ENCODE measurements around the gene MAP3K5. TPM values are rescaled to one million over a fixed set of nuclear protein-coding genes. Genes with fewer than 3 reads are reported as not detected.

The MAP3K5 gene
- total and polyA plus RNA-seq, 7 donors = 7.4 to 17.8 (median 9.4) TPM

- Histone ChIP-seq H3K9me3 (no peaks in the 10 kb centered on the region), H3K27ac (no peak overlapping the region), H3K36me3 (no peaks in the 10 kb centered on the region), H3K27me3 (no peaks in the 10 kb centered on the region), H3K4me3 (no peak overlapping the region), H3K4me1 (peaks cover 0 to 5% (median 0%) of the 10 kb centered on the region in 4 donors)
- intact Hi-C loops (cut with DNase I) = no loop called here
- TF ChIP-seq POLR2AphosphoS5 (IDR thresholded peaks at IDR 0.05) (no peak), EP300 (IDR thresholded peaks at IDR 0.05) (no peak), POLR2A (IDR thresholded peaks at IDR 0.05) (no peak)
- TF ChIP-seq, protein P1, sequence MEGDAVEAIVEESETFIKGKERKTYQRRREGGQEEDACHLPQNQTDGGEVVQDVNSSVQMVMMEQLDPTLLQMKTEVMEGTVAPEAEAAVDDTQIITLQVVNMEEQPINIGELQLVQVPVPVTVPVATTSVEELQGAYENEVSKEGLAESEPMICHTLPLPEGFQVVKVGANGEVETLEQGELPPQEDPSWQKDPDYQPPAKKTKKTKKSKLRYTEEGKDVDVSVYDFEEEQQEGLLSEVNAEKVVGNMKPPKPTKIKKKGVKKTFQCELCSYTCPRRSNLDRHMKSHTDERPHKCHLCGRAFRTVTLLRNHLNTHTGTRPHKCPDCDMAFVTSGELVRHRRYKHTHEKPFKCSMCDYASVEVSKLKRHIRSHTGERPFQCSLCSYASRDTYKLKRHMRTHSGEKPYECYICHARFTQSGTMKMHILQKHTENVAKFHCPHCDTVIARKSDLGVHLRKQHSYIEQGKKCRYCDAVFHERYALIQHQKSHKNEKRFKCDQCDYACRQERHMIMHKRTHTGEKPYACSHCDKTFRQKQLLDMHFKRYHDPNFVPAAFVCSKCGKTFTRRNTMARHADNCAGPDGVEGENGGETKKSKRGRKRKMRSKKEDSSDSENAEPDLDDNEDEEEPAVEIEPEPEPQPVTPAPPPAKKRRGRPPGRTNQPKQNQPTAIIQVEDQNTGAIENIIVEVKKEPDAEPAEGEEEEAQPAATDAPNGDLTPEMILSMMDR (IDR thresholded peaks at IDR 0.05) = no peak
- WGBS, 2 donors = 88 to 91% methylated on average over 2 of the region's 2 CpGs
- DNase-seq = no peak
Measured at GRCh38 chr6:136771306-136771705, 21.0 kb downstream of the MAP3K5 start.

DNA sequence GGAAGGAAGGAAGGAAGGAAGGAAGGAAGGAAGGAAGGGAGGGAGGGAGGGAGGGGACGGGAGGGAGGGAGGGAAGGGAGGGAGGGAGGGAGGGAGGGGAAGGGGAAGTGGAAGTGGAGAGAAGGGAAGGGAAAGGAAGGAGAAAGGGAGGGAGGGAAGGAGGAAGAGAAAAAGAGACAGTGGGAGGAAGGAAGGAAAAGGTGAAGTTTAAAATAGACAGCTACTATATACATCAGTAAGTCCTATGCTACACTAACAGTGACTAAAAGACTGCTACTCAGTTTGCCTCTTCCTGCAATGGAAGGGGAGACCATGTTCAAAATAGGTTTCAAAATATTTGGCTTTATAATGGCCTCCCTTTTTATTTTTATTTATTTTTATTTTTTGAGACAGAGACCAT, 22.5 kb downstream of the MAP3K5 start:
- WGBS, 2 donors = no CpG with 5 or more reads among the region's 1 CpG
- H3K4me1 ChIP-seq = peaks cover 0 to 6% (median 0%) of the 10 kb centered on the region in 4 donors
- intact Hi-C loops (cut with DNase I) = no loop called here

GRCh38 chr6:136769124-136769523, 23.2 kb downstream of the MAP3K5 start:
- Histone ChIP-seq H3K9me3 (no peaks in the 10 kb centered on the region), H3K4me1 (peaks cover 0 to 6% (median 0%) of the 10 kb centered on the region in 4 donors), H3K4me3 (no peak overlapping the region), H3K27ac (no peak overlapping the region), H3K27me3 (no peaks in the 10 kb centered on the region), H3K36me3 (no peaks in the 10 kb centered on the region)
- 93 to 95% methylated on average over 2 of the region's 2 CpGs for WGBS, 2 donors
- intact Hi-C loops (cut with DNase I) = no loop called here
- no peak for DNase-seq
- TF ChIP-seq POLR2A (IDR thresholded peaks at IDR 0.05) (no peak), EP300 (IDR thresholded peaks at IDR 0.05) (no peak), POLR2AphosphoS5 (IDR thresholded peaks at IDR 0.05) (no peak)
- TF ChIP-seq, protein P1 (IDR thresholded peaks at IDR 0.05) = no peak

More for the DNA sequence above, 22.5 kb downstream of the MAP3K5 start:
- Histone ChIP-seq H3K9me3 (no peaks in the 10 kb centered on the region), H3K27ac (no peak overlapping the region), H3K4me3 (no peak overlapping the region), H3K36me3 (no peaks in the 10 kb centered on the region), H3K27me3 (no peaks in the 10 kb centered on the region)
- DNase-seq = no peak
- TF ChIP-seq EP300 (IDR thresholded peaks at IDR 0.05) (no peak), POLR2A (IDR thresholded peaks at IDR 0.05) (no peak), POLR2AphosphoS5 (IDR thresholded peaks at IDR 0.05) (no peak)
- TF ChIP-seq, protein P1 (IDR thresholded peaks at IDR 0.05) = no peak

DNA sequence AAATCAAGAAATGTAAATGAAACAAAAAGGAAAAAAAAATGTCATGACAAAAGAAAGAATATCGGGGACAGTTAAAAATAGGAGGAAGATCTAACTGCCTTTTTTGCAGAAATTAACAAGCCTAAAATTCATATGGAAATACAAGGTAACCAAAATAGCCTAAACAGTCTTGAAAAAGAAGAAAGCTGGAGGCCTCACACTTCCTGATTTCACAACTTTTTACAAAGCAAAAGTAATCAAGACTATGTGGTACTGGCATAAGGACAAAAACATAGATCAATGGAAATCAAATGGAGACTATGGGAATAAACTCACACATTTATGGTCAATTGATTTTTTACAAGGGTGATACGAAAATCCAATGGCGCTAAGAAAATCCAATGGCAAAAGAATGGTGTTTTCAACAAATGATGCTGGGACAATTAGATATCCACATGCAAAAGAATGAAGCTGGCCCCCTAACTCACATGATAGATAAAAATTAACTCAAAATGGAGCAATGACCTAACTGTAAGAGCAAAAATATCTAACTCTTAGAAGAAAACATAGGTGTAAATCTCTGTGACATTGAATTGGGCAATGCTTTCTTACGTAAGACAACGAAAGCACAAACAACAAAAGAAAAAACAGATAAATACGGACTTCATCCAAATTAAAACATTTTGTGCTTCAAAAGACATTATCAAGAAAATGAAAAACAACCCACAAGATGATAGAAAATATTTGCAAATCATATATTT, 24.5 kb downstream of the MAP3K5 start:
- no peak for DNase-seq
- 84 to 87% methylated on average over 6 of the region's 6 CpGs for WGBS, 2 donors

More for the DNA sequence above, 24.5 kb downstream of the MAP3K5 start:
- Histone ChIP-seq H3K27ac (no peak overlapping the region), H3K4me1 (peaks cover 0 to 11% (median 3%) of the 10 kb centered on the region in 4 donors), H3K9me3 (no peaks in the 10 kb centered on the region), H3K27me3 (no peaks in the 10 kb centered on the region), H3K36me3 (no peaks in the 10 kb centered on the region), H3K4me3 (no peak overlapping the region)
- intact Hi-C loops (cut with DNase I) = no loop called here
- no peak for TF ChIP-seq EP300 (IDR thresholded peaks at IDR 0.05)
- no peak for TF ChIP-seq POLR2AphosphoS5 (IDR thresholded peaks at IDR 0.05)
- TF ChIP-seq, protein P1 (IDR thresholded peaks at IDR 0.05) = no peak
- no peak for TF ChIP-seq POLR2A (IDR thresholded peaks at IDR 0.05)

Measured in sigmoid colon (tissue), 7 donors.